Uterus (tissue), 2 donors: ENCODE measurements around the gene SLC9A6.

Experiments used
- CTCF ChIP-seq, 4 experiments: fragments of 200-600 bp in 2 of 4; fragments of 450-650 bp in 2 of 4; sonication (generic) in 2 of 4; IDR thresholded peaks; one replicate each; pipeline ENCODE4 v1.5.1; 2016 to 2019; ENCODE audit warnings: antibody characterized with exemption in 4 of 4, mild to moderate bottlenecking in 2 of 4, moderate library complexity in 1 of 4
- POLR2A ChIP-seq, 2 donors: fragments of 450-650 bp; IDR thresholded peaks; one replicate each; pipeline ENCODE4 v1.6.1; 2016; ENCODE audit warnings: antibody characterized with exemption in 2 of 2, mild to moderate bottlenecking in 1 of 2, moderate library complexity in 1 of 2

- TF ChIP-seq CTCF (IDR thresholded peaks at IDR 0.05), result no peak
- TF ChIP-seq POLR2A (IDR thresholded peaks at IDR 0.05), result no peak
Measured at GRCh38 chrX:136039485-136039884, 54.2 kb downstream of the SLC9A6 start.
